ENCODE results near the gene FPR2. TPM values are rescaled to one million over a fixed set of nuclear protein-coding genes. Genes with fewer than 3 reads are reported as not detected.
A peak's percentile ranks its signal among the peaks of the same experiment; 100 is the strongest.

Gene FPR2
- total and polyA plus RNA-seq, 10 of the 15 experiments (the other 5 are each of a cell fraction or from before 2014, with no cell fraction given), result not detected

DNA sequence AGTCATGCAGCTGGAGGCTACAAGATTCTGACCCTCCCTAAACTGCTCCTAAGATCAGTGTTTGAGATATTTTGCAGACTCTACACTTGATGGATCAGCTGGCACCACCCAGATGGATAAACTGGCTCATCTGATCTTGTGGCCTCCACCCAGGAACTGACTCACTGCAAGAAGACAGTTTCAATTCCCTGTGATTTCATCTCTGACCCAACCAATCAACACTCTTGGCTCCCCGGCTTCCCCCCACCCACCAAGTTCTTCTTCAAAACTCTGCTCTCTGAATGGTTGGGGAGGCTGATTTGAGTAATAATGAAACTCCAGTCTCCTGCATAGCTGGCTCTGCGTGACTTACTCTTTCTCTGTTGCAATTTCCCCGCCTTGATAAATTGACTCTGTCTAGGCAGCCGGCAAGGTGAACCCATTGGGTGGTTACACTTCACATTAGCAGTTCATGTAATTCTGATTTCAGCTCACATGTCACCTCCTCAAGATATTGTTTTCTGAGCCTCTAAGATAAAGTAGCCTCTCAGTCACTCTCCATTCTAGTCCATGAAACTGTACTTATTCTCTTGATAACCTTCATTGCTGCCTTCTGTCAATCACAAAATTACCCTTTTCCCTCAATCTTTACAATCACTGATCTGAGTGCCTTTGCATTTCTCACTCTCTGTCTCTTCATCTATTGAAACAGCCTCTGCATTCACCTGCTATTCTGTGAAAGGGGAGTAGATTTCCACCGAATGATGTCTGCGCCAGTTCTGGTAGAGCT lies 24.1 kb downstream of the FPR2 start (continued):
- TF ChIP-seq, protein P1, sequence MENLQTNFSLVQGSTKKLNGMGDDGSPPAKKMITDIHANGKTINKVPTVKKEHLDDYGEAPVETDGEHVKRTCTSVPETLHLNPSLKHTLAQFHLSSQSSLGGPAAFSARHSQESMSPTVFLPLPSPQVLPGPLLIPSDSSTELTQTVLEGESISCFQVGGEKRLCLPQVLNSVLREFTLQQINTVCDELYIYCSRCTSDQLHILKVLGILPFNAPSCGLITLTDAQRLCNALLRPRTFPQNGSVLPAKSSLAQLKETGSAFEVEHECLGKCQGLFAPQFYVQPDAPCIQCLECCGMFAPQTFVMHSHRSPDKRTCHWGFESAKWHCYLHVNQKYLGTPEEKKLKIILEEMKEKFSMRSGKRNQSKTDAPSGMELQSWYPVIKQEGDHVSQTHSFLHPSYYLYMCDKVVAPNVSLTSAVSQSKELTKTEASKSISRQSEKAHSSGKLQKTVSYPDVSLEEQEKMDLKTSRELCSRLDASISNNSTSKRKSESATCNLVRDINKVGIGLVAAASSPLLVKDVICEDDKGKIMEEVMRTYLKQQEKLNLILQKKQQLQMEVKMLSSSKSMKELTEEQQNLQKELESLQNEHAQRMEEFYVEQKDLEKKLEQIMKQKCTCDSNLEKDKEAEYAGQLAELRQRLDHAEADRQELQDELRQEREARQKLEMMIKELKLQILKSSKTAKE (IDR thresholded peaks at IDR 0.05; ENCODE audit: low read depth, poor library complexity, severe bottlenecking), result no peak
- TF ChIP-seq PAX8 (IDR thresholded peaks at IDR 0.05) (no peak), POU2F2 (IDR thresholded peaks at IDR 0.05; ENCODE audit: borderline replicate concordance, low read depth, low read length) (no peak), TCF7 (IDR thresholded peaks at IDR 0.05; ENCODE audit: borderline replicate concordance) (no peak), BMI1 (IDR thresholded peaks at IDR 0.05; ENCODE audit: borderline replicate concordance) (no peak), ZNF24 (IDR thresholded peaks at IDR 0.05) (no peak), NRF1 (conservative IDR thresholded peaks at IDR 0.05; ENCODE audit: low read depth, low read length) (no peak), SPI1 (IDR thresholded peaks at IDR 0.05; ENCODE audit: borderline replicate concordance, insufficient read depth, low read depth, low read length) (peak; percentile 12; the same call in 1 of the 2 replicates), BRCA1 (IDR thresholded peaks at IDR 0.05; ENCODE audit: low read depth, low read length) (no peak), FOXM1 (IDR thresholded peaks at IDR 0.05; ENCODE audit: low read depth, low read length) (no peak), CREM (IDR thresholded peaks at IDR 0.05; ENCODE audit: low read depth) (no peak), ZZZ3 (IDR thresholded peaks at IDR 0.05; ENCODE audit: control insufficient read depth, insufficient read length, low read depth) (no peak), MEF2A (IDR thresholded peaks at IDR 0.05; ENCODE audit: insufficient read depth, low read depth, low read length) (0 out of 2 replicates have a peak, but pooled peaks have one; percentile 12)
- TF ChIP-seq, protein P2, sequence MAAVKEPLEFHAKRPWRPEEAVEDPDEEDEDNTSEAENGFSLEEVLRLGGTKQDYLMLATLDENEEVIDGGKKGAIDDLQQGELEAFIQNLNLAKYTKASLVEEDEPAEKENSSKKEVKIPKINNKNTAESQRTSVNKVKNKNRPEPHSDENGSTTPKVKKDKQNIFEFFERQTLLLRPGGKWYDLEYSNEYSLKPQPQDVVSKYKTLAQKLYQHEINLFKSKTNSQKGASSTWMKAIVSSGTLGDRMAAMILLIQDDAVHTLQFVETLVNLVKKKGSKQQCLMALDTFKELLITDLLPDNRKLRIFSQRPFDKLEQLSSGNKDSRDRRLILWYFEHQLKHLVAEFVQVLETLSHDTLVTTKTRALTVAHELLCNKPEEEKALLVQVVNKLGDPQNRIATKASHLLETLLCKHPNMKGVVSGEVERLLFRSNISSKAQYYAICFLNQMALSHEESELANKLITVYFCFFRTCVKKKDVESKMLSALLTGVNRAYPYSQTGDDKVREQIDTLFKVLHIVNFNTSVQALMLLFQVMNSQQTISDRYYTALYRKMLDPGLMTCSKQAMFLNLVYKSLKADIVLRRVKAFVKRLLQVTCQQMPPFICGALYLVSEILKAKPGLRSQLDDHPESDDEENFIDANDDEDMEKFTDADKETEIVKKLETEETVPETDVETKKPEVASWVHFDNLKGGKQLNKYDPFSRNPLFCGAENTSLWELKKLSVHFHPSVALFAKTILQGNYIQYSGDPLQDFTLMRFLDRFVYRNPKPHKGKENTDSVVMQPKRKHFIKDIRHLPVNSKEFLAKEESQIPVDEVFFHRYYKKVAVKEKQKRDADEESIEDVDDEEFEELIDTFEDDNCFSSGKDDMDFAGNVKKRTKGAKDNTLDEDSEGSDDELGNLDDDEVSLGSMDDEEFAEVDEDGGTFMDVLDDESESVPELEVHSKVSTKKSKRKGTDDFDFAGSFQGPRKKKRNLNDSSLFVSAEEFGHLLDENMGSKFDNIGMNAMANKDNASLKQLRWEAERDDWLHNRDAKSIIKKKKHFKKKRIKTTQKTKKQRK (IDR thresholded peaks at IDR 0.05; ENCODE audit: low read depth, low read length), result no peak
- TF ChIP-seq, protein P3, sequence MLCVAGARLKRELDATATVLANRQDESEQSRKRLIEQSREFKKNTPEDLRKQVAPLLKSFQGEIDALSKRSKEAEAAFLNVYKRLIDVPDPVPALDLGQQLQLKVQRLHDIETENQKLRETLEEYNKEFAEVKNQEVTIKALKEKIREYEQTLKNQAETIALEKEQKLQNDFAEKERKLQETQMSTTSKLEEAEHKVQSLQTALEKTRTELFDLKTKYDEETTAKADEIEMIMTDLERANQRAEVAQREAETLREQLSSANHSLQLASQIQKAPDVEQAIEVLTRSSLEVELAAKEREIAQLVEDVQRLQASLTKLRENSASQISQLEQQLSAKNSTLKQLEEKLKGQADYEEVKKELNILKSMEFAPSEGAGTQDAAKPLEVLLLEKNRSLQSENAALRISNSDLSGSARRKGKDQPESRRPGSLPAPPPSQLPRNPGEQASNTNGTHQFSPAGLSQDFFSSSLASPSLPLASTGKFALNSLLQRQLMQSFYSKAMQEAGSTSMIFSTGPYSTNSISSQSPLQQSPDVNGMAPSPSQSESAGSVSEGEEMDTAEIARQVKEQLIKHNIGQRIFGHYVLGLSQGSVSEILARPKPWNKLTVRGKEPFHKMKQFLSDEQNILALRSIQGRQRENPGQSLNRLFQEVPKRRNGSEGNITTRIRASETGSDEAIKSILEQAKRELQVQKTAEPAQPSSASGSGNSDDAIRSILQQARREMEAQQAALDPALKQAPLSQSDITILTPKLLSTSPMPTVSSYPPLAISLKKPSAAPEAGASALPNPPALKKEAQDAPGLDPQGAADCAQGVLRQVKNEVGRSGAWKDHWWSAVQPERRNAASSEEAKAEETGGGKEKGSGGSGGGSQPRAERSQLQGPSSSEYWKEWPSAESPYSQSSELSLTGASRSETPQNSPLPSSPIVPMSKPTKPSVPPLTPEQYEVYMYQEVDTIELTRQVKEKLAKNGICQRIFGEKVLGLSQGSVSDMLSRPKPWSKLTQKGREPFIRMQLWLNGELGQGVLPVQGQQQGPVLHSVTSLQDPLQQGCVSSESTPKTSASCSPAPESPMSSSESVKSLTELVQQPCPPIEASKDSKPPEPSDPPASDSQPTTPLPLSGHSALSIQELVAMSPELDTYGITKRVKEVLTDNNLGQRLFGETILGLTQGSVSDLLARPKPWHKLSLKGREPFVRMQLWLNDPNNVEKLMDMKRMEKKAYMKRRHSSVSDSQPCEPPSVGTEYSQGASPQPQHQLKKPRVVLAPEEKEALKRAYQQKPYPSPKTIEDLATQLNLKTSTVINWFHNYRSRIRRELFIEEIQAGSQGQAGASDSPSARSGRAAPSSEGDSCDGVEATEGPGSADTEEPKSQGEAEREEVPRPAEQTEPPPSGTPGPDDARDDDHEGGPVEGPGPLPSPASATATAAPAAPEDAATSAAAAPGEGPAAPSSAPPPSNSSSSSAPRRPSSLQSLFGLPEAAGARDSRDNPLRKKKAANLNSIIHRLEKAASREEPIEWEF (IDR thresholded peaks at IDR 0.05; ENCODE audit: insufficient replicate concordance, low read depth, low read length), result no peak
- TF ChIP-seq, protein P4, sequence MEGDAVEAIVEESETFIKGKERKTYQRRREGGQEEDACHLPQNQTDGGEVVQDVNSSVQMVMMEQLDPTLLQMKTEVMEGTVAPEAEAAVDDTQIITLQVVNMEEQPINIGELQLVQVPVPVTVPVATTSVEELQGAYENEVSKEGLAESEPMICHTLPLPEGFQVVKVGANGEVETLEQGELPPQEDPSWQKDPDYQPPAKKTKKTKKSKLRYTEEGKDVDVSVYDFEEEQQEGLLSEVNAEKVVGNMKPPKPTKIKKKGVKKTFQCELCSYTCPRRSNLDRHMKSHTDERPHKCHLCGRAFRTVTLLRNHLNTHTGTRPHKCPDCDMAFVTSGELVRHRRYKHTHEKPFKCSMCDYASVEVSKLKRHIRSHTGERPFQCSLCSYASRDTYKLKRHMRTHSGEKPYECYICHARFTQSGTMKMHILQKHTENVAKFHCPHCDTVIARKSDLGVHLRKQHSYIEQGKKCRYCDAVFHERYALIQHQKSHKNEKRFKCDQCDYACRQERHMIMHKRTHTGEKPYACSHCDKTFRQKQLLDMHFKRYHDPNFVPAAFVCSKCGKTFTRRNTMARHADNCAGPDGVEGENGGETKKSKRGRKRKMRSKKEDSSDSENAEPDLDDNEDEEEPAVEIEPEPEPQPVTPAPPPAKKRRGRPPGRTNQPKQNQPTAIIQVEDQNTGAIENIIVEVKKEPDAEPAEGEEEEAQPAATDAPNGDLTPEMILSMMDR (IDR thresholded peaks at IDR 0.05 in 2 of 3, conservative IDR thresholded peaks at IDR 0.05 in 1 of 3; ENCODE audit: control insufficient read depth in 2 of 3, extremely low read depth in 1 of 3, insufficient read depth in 1 of 3, low read depth in 3 of 3, low read length in 3 of 3), result no peak

Measured in GM12878 (cell line).